Stimulated activated CD4-positive, alpha-beta T cell treated with anti-CD3 and anti-CD28 coated beads, TNF-alpha, amount 100 ng/mL, for 24 hours (primary cell): ENCODE measurements around the gene THRSP.
"Not testable (repeated sequence)": the region's sequence is repeated elsewhere in the genome, so short reads cannot be mapped to it uniquely, and the experiment has no call there.

Experiments used
- DNase-seq, 3 experiments: peaks; one replicate each; pipeline ENCODE4 v3.0.0-alpha.2; 2020; ENCODE audit warnings: low read depth in 3 of 3

The THRSP gene

GRCh38 chr11:78039391-78039918, 24.2 kb upstream of the THRSP start:
- DNase-seq: no peak

- DNase-seq: peak in 1 of 3 experiments; percentile 21
These were observed 23.6 kb upstream of the THRSP start for GRCh38 chr11:78039919-78040671.

GRCh38 chr11:78040691-78041379, 22.8 kb upstream of the THRSP start:
- no peak for DNase-seq

GRCh38 chr11:78041380-78041719, 22.3 kb upstream of the THRSP start:
- DNase-seq: not testable (repeated sequence)

GRCh38 chr11:78041843-78042440, 21.7 kb upstream of the THRSP start:
- DNase-seq: no peak

GRCh38 chr11:78044706-78045105, 19.0 kb upstream of the THRSP start:
- DNase-seq: no peak

- DNase-seq: peak; percentile 50 to 75 (median 63)
These were observed 17.7 kb upstream of the THRSP start for GRCh38 chr11:78045851-78046485.

- no peak for DNase-seq
These were observed 17.2 kb upstream of the THRSP start for GRCh38 chr11:78046486-78046854.

GRCh38 chr11:78048561-78048960, 15.1 kb upstream of the THRSP start:
- DNase-seq: no peak

GRCh38 chr11:78049348-78049747, 14.3 kb upstream of the THRSP start:
- no peak for DNase-seq

GRCh38 chr11:78050964-78051831, 12.5 kb upstream of the THRSP start:
- DNase-seq: no peak

- DNase-seq: no peak
These were observed 8.7 kb upstream of the THRSP start for GRCh38 chr11:78054971-78055370.

- DNase-seq: no peak
These were observed 7.6 kb upstream of the THRSP start for GRCh38 chr11:78056093-78056492.

GRCh38 chr11:78057462-78058055, 6.1 kb upstream of the THRSP start:
- DNase-seq: no peak

- not testable (repeated sequence) for DNase-seq
These were observed 3.8 kb upstream of the THRSP start for GRCh38 chr11:78059749-78060328.

GRCh38 chr11:78060533-78060932, 3.1 kb upstream of the THRSP start:
- no peak for DNase-seq

GRCh38 chr11:78061088-78061920, 2.4 kb upstream of the THRSP start:
- DNase-seq: no peak

- DNase-seq: no peak
These were observed 1.7 kb upstream of the THRSP start for GRCh38 chr11:78061921-78062311.

GRCh38 chr11:78062671-78063070, 990 bp upstream of the THRSP start:
- DNase-seq: no peak

- no peak for DNase-seq
These were observed 1.5 kb downstream of the THRSP start for GRCh38 chr11:78065203-78065602.
